HG03432 (cell line): ENCODE data around the gene RIOX2.
"Not testable (repeated sequence)": the region's sequence is repeated elsewhere in the genome, so short reads cannot be mapped to it uniquely, and the experiment has no call there.

Source experiments
- ATAC-seq: cut with Tn5 transposase; IDR thresholded peaks from one replicate; pipeline ENCODE4 v1.9.1; 2021; ENCODE audit warnings: mild to moderate bottlenecking, moderate library complexity; ENCODE audit not compliant: unreplicated experiment

The RIOX2 gene

DNA sequence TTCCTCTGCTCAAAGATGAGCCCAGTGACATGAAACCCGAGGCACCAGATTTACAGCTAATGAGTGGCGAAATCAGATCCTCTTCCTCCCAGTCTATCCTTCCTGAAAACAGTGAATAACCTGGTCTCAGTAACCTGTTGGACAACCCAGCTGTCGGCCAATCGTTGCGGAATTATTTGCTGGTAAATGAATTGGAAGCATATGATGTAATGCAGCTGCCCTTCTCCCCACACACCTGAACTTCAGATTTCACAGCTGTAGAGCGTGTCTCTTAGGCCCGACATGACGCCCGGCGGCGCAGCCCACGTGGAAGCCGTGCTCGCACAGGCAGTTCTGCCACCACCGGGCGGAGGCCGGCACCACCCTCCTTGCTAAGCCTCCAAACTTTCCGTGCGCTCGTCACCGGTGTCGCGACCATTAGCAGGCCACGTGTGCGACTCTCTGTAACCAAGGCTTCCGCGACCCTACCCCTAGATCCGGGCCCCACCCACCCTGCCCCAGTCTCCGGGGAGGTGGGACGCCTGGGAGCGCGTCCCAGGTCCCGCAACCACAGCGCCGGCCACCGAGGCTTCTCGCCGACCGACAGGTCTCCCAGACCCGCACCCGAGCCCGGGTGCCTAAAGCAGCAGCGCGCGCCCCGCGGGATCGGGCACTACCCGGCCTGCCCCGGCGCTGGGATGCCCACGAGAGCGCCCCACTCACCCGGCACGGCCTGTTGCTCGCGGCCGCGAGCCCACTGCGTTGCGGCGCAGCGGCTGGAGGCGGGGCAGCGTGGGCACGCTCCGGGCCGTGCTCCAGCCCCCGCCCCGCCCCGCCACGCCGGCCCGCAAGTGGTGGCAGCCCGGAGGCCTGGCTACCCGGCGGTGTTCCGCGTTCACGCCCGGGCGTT is at the start of gene RIOX2:
TSS of gene RIOX2 (minus strand) at position 753 of the 889 bp plus-strand sequence. CDS start 4,838 bp downstream, outside the sequence.
- peak; percentile 92 for ATAC-seq

- no peak for ATAC-seq
These were observed 48.2 kb upstream of the RIOX2 start for GRCh38 chr3:98020412-98020811.

GRCh38 chr3:98018301-98018700 is 46.1 kb upstream of the RIOX2 start:
- no peak for ATAC-seq

DNA sequence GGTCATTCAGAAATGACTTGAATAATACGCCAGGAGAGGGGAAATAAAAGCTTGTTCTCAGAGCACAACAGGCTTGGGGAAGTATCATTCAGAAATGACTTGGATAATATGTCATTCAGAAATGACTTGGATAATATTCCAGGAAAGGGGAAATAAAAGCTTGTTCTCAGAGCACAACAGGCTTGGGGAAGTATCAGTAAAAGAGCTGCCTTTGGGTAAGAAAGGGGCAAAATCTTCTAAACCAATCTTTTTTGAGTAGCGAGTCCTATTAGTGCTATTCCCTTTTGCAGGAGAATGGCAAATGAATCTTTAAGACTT is 42.0 kb upstream of the RIOX2 start:
- ATAC-seq, result no peak

- no peak for ATAC-seq
These were observed 41.4 kb upstream of the RIOX2 start for GRCh38 chr3:98013411-98014267.

- ATAC-seq, result no peak
These were observed 40.7 kb upstream of the RIOX2 start for GRCh38 chr3:98012979-98013378.

DNA sequence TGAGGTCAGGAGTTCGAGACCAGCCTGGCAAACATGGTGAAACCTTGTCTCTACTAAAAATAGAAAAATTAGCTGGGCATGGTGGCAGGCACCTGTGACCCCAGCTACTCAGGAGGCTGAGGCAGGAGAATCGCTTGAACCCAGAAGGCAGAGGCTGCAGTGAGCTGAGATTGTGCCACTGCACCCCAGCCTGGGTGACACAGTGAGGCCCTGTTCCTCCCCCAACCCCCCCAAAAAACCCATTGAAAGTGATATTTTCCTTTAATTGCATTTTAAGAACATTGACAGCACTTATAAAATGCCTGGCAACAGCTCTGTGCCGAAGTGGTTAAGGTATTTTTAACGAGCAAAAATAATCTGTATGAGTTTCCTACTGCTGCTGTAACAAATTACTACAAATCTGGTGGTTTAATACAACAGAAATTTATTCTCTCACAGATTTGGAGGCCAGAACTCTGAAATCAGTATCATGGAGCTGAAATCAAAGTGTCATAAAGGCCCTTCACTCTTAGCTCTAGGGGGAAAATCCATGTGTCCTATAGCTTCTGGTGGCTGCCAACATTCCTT is 38.7 kb upstream of the RIOX2 start:
- ATAC-seq, result not testable (repeated sequence)

DNA sequence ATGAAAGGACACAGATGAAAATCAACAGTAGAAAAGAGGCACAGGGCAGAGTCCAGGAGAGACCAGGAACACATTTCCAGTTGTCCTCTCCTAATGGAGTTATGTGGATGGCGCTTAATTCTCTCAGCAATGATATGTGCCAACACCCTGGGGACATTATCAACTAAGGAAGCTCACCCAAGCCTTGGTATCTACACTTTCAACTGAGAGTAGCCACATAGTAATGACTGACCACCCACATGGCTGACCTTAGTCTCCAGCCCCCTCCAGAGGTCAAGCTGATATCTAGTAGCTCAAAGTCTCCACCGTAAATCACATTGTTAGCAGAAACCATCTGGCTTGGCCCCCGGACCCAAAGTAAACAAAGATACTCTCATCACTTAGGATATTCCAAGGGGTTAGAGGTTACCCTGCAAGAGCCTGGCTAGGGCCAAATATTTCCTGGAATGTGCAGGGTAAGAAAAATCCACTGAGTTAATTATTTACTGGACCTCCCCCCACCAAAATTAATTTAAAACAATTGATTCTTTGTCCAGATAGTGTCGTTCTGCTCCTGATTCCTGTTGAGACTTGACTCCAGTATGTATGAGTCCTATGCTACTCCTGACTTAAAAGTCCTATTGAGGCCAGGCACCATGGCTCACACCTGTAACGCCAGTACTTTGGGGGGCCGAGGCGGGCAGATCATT is 38.1 kb upstream of the RIOX2 start:
- ATAC-seq, result no peak

GRCh38 chr3:98008855-98009254 is 36.6 kb upstream of the RIOX2 start:
- peak; percentile 59 for ATAC-seq

DNA sequence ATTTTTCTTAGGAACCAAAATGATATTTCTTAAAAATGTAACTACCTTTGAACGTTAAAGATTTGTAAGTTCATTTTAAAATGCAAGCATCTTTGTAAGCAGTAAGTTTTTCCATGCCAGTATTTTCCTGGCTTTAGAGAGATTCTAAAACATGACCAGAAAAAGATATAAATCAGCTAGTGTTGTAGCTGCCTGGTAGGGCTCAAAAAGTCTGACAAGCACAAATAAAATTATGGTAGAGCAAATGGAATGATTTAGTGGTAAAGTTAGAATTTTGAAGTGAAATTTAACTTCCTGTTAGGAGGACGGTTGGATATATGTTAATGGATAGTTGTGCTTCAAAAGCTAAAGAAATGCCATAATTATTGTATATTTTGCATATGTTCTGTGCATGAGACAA is 33.2 kb upstream of the RIOX2 start:
- no peak for ATAC-seq

- no peak for ATAC-seq
These were observed 32.5 kb upstream of the RIOX2 start for GRCh38 chr3:98004721-98005120.

DNA sequence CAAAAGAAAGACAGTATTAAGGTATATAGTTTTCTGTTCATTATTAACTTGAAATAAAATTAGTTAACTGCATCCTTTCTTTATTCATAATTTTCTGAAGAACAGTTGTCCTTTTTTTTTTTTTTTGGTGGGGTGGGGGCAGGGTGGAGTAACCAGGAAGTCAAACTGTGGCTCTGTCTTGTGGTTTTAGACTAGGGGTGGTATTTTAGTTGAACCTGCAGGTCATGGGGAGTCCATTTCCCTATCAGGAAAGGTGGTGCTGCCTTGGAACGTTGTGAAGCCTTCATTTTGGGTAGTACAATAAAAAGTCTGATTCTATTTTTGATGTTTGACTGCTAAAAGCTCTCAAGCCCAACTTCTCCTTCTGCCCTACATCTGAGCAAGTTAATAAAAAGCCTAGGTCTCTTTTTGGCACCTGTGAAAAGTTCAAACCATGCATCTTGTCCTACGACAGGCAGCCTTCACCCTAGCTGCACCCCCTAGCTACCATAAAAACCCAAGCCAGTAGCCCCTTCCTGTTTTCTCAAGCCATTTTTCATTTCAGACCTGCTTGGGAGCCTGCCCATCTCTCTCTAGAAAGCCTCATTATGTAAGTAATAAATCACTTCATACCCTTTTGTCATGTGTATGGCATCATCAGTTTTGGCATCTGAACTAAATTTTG is 31.2 kb upstream of the RIOX2 start:
- peak; percentile 73 for ATAC-seq

GRCh38 chr3:98002717-98003116 is 30.5 kb upstream of the RIOX2 start:
- ATAC-seq, result no peak

GRCh38 chr3:97999994-98000393 is 27.8 kb upstream of the RIOX2 start:
- no peak for ATAC-seq

DNA sequence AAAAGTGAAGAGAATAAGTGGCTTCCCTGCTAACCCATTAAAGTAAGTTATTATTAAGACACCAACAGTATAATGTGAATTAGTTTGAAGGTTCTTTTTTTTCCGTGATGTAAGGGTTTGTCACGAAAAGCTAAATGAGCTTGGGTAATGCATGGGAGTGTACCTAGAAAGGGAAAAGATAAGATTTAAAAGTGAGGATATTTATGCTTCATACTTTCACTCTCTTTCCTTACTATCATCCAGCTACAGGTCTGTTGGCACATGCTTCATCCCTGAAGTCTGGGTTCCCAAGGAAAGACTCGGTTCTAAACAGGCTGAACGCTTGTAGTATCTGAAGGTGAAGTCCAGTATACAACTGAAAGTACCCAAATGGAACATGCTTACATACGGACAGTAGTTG is 26.9 kb upstream of the RIOX2 start:
- ATAC-seq, result no peak

DNA sequence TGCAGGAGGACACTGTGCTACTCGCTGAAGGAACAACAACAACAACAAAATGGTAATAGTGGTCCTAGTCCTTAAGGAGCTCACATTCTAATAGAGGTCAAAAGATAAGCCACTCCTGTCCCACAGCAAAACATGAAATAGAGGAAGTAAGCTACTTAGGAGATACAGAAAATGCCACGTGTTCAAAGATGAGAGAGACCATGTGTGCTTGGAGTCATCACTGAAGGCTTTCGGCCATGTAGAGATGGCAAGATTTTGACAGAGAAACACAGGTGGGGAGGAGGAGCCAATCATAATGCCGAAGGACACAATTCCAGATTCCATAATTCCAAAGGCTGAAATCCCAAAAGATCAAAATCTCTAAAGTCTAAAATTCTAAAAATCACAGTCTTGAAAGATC is 24.8 kb upstream of the RIOX2 start:
- ATAC-seq, result no peak

- ATAC-seq, result no peak
These were observed 22.2 kb upstream of the RIOX2 start for GRCh38 chr3:97994328-97994945.

GRCh38 chr3:97993526-97993925 is 21.3 kb upstream of the RIOX2 start:
- ATAC-seq, result no peak

DNA sequence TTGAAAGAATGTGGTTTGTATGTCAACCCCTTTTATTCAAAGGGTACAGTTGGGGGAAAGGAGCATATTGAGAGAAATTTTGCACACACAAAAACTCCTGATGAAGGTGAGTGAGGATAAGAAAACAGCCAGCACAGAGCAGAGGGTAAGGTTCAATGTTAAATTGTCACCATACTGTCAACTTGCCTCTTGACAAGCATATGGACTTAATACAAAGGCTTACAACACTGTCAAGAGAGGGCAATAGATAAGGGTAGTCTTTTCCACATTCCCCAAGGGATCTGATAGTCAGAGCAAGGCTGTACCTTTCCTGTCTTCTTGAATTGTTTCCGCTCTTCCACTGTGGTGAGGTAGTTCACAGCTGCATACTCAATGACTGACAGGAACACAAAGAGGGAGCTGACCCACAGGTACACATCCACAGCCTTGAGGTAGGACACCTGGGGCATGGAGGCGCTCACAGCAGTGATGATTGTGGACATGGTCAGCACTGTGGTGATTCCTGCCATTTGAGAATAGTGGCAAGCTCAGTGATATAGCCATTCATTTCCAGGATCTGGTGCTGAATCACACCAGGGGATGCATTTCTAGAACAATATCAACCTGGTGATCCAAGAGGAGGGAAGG is 20.4 kb upstream of the RIOX2 start:
- no peak for ATAC-seq

GRCh38 chr3:97991293-97991682 is 19.1 kb upstream of the RIOX2 start:
- ATAC-seq, result no peak
